Skeletal muscle cell (primary cell): ENCODE measurements around the gene GHDC.
"Not testable (repeated sequence)": the region's sequence is repeated elsewhere in the genome, so short reads cannot be mapped to it uniquely, and the experiment has no call there.

Experiments used
- DNase-seq: peaks from one replicate; pipeline ENCODE4 v3.0.0-alpha.2; 2010; ENCODE audit warnings: low read depth
- H3K4me3 ChIP-seq: 2 replicates; pipeline ENCODE4 v1.5.1; 2011; ENCODE audit warnings: low read depth, mild to moderate bottlenecking, control low read depth, low read length, moderate library complexity

GHDC gene

GRCh38 chr17:42206153-42206612 lies 11.9 kb upstream of the GHDC start:
- H3K4me3 ChIP-seq, DNase-seq: not testable (repeated sequence)

- no peak overlapping the region for H3K4me3 ChIP-seq
- no peak for DNase-seq
These were observed 9.1 kb upstream of the GHDC start for GRCh38 chr17:42203354-42203753.

GRCh38 chr17:42202696-42203095 lies 8.4 kb upstream of the GHDC start:
- H3K4me3 ChIP-seq = no peak overlapping the region
- no peak for DNase-seq

GRCh38 chr17:42202159-42202558 lies 7.9 kb upstream of the GHDC start:
- no peak overlapping the region for H3K4me3 ChIP-seq
- no peak for DNase-seq

- no peak overlapping the region for H3K4me3 ChIP-seq
- no peak for DNase-seq
These were observed 7.1 kb upstream of the GHDC start for GRCh38 chr17:42201458-42201772.

GRCh38 chr17:42200706-42201457 lies 6.6 kb upstream of the GHDC start:
- no peak for DNase-seq

GRCh38 chr17:42199416-42200011 lies 5.2 kb upstream of the GHDC start:
- no peak overlapping the region for H3K4me3 ChIP-seq
- DNase-seq = no peak

More at GRCh38 chr17:42200706-42201457, 6.6 kb upstream of the GHDC start:
- H3K4me3 ChIP-seq = no peak overlapping the region

GRCh38 chr17:42198897-42199296 lies 4.6 kb upstream of the GHDC start:
- no peak overlapping the region for H3K4me3 ChIP-seq
- no peak for DNase-seq

GRCh38 chr17:42197564-42198156 lies 3.4 kb upstream of the GHDC start:
- no peak overlapping the region for H3K4me3 ChIP-seq
- no peak for DNase-seq

GRCh38 chr17:42193216-42193968 lies 902 bp downstream of the GHDC start:
- no peak for DNase-seq
- H3K4me3 ChIP-seq = peak overlapping the region; percentile 63

- DNase-seq = no peak
- no peak overlapping the region for H3K4me3 ChIP-seq
These were observed 1.8 kb downstream of the GHDC start for GRCh38 chr17:42192189-42193126.

- DNase-seq = no peak
- H3K4me3 ChIP-seq = no peak overlapping the region
These were observed 3.1 kb downstream of the GHDC start for GRCh38 chr17:42191275-42191608.

GRCh38 chr17:42190491-42191274 lies 3.6 kb downstream of the GHDC start:
- no peak for DNase-seq
- H3K4me3 ChIP-seq = no peak overlapping the region

- no peak overlapping the region for H3K4me3 ChIP-seq
- DNase-seq = no peak
These were observed 4.7 kb downstream of the GHDC start for GRCh38 chr17:42189651-42189965.

GRCh38 chr17:42188749-42189650 lies 5.3 kb downstream of the GHDC start:
- no peak overlapping the region for H3K4me3 ChIP-seq
- DNase-seq = no peak

GRCh38 chr17:42187833-42188232 lies 6.5 kb downstream of the GHDC start:
- H3K4me3 ChIP-seq = no peak overlapping the region
- no peak for DNase-seq

GRCh38 chr17:42186191-42186590 lies 8.1 kb downstream of the GHDC start:
- H3K4me3 ChIP-seq, DNase-seq: not testable (repeated sequence)

- DNase-seq = no peak
- no peak overlapping the region for H3K4me3 ChIP-seq
These were observed 8.7 kb downstream of the GHDC start for GRCh38 chr17:42185621-42185930.
